ENCODE results near the gene OBP2A.

The OBP2A gene

DNA sequence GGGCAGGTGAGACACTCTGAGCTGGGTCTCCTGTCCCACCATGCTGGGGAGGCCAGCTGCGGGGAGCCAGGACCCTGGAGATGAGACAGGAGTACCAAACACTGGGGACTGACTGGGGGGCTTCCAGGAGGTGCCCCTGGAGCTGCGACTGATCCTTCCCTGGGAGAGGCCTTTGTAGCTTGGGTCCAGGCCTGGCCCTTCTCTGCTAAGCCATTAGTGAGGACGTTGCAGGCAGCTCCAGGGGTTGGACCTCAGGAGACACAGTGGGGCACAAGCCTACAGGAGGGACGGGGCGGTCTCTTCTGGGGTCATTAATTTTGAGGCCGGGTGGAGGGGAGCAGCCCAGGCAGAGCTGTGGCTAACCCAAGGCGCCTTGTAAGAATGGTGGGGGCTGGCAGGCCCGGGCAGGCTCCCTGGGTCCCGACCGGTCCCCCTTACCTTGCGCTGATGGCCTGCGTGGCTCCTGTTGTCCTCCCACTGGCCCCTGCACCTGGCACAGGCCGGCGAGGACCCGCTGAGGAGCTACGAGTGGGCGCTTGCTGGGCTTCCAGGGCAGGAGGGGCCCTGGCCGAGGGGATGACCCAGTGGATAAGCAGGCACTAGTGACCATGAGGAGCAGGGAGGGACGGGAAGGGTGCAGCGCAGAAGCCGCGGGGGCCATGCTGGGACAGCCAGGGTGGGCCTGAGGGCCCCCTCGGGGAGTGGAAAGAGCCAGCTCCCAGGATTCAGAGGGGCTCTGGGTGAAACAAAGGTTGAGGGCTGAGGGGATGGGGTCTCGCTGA lies 40.3 kb upstream of the OBP2A start:
- Histone ChIP-seq H3K79me2 (ENCODE audit: insufficient read depth, low read length) (peaks cover 23% of the 10 kb centered on the region), H3K4me2 (ENCODE audit: insufficient read depth, low read length) (no peak overlapping the region), H3K27me3 (ENCODE audit: insufficient read depth, low read length, poor library complexity) (no peaks in the 10 kb centered on the region), H3K4me3 (ENCODE audit: low read depth in 1 of 2, low read length in 2 of 2) (no peak overlapping the region), H3K9me3 (ENCODE audit: insufficient read depth, low read length, severe bottlenecking) (no peaks in the 10 kb centered on the region), H4K20me1 (ENCODE audit: insufficient read depth, low read length) (peaks cover 46% of the 10 kb centered on the region), H3K36me3 (ENCODE audit: insufficient read depth, low read length) (peaks cover 37% of the 10 kb centered on the region), H3K4me1 (ENCODE audit: insufficient read depth, low read length) (peaks cover 16% of the 10 kb centered on the region), H3K27ac (ENCODE audit: low read length) (no peak overlapping the region), H3K9ac (ENCODE audit: low read depth, low read length) (no peak overlapping the region), H2AFZ (ENCODE audit: low read depth, low read length) (no peak overlapping the region)
- no peak for ATAC-seq (ENCODE audit: insufficient read depth, low read depth)
- TF ChIP-seq, protein P1, sequence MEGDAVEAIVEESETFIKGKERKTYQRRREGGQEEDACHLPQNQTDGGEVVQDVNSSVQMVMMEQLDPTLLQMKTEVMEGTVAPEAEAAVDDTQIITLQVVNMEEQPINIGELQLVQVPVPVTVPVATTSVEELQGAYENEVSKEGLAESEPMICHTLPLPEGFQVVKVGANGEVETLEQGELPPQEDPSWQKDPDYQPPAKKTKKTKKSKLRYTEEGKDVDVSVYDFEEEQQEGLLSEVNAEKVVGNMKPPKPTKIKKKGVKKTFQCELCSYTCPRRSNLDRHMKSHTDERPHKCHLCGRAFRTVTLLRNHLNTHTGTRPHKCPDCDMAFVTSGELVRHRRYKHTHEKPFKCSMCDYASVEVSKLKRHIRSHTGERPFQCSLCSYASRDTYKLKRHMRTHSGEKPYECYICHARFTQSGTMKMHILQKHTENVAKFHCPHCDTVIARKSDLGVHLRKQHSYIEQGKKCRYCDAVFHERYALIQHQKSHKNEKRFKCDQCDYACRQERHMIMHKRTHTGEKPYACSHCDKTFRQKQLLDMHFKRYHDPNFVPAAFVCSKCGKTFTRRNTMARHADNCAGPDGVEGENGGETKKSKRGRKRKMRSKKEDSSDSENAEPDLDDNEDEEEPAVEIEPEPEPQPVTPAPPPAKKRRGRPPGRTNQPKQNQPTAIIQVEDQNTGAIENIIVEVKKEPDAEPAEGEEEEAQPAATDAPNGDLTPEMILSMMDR (IDR thresholded peaks at IDR 0.05; ENCODE audit: borderline replicate concordance, extremely low read depth, low read length, poor library complexity, severe bottlenecking): no peak
- TF ChIP-seq EZH2 (IDR thresholded peaks at IDR 0.05; ENCODE audit: borderline replicate concordance, low read depth, low read length, severe bottlenecking): no peak
- DNase-seq: no peak

DNA sequence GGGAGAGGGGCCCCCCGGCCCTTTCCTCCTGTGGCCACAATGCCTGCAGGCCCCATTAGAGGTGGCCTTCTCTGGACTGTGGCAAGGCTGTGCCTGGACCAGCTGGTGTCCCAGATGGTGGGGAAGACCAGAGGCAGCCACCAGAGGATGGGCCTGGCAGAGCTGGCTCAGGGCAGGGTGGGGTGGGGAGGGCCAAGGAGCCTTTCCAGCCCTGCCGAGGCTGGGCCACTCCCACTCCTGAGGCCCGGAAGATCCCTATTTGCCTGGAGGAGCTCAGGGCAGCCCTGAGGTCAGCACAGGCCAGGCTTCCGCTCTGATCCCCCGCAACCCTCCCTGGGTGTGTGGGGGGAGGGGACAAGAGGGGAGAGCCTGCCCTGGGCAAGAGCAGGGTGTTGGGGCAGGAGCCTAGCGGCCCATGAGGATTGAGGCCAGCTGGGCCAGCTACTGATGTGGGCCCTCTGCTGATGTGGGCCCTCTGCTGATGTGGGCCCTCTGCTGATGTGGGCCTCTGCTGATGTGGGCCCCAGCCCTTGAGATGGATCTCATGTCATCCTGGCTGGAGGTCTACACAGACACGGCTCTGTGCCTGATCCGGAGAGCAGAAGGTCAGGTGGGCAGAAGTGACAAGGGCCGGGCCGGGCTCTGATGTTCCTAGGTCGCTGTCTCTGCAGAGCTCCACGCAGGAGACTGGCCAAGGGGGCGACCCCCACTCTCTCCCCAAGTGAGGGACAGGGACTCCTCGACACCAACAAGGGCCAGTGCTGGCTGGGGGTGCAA lies 39.4 kb upstream of the OBP2A start:
- peaks cover 37% of the 10 kb centered on the region for H3K36me3 ChIP-seq (ENCODE audit: insufficient read depth, low read length)
- H3K4me1 ChIP-seq (ENCODE audit: insufficient read depth, low read length): peaks cover 14% of the 10 kb centered on the region
- no peaks in the 10 kb centered on the region for H3K9me3 ChIP-seq (ENCODE audit: insufficient read depth, low read length, severe bottlenecking)
- ATAC-seq (ENCODE audit: insufficient read depth, low read depth) (no peak), DNase-seq (no peak)
- no peak overlapping the region for H3K27ac ChIP-seq (ENCODE audit: low read length)
- H3K4me3 ChIP-seq (ENCODE audit: low read depth in 1 of 2, low read length in 2 of 2): no peak overlapping the region
- H3K4me2 ChIP-seq (ENCODE audit: insufficient read depth, low read length): no peak overlapping the region
- TF ChIP-seq, protein P1 (IDR thresholded peaks at IDR 0.05; ENCODE audit: borderline replicate concordance, extremely low read depth, low read length, poor library complexity, severe bottlenecking): no peak
- TF ChIP-seq EZH2 (IDR thresholded peaks at IDR 0.05; ENCODE audit: borderline replicate concordance, low read depth, low read length, severe bottlenecking): no peak
- H3K9ac ChIP-seq (ENCODE audit: low read depth, low read length): no peak overlapping the region
- H3K27me3 ChIP-seq (ENCODE audit: insufficient read depth, low read length, poor library complexity): no peaks in the 10 kb centered on the region
- no peak overlapping the region for H2AFZ ChIP-seq (ENCODE audit: low read depth, low read length)
- H4K20me1 ChIP-seq (ENCODE audit: insufficient read depth, low read length): peaks cover 40% of the 10 kb centered on the region
- peaks cover 13% of the 10 kb centered on the region for H3K79me2 ChIP-seq (ENCODE audit: insufficient read depth, low read length)

DNA sequence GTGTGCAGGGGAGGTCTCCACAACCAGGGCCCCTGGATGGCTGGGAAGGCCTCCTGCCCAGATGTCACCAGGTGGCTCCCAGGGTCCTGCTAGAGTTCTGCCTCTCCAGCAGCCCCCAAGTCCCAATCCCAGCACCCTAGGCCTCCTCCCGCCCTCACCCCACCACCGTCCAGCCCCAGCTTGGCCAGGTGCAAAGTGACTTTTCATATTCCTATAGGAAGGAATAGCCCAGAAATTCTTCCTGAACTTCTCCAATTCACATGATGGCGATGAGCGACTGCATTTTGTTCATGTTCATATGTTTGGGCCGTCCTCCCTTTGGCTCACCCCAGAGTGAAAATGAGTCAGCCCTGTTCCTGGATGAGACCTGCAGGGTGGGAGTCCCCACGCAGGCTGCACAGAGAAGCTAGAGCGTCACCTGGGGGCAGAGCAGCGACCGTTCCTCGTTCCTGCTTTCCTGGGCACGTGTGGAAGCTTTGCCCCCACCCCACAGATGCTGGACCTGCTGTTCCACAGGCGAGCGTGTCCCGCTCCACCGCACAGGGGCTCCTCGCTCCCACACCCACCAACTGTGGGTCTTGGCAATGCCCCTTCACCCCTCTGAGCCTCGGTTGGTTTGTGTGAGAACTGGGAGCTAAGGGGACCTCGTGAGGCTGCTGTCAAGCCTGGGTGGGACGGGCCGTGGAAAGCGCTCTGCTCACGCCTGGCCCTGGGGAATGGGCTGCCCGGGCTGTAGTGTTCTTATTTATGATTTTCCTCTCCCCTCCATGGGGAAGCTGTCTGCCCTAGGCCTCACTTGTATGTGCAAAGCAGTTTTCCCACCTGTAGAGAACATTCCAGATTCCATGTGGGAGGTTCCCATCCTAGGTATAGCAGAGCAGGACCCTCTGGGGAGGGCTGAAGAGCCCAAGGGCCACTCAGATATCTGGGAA lies 38.6 kb upstream of the OBP2A start:
- Histone ChIP-seq H4K20me1 (ENCODE audit: insufficient read depth, low read length) (peaks cover 31% of the 10 kb centered on the region), H3K4me3 (ENCODE audit: low read depth in 1 of 2, low read length in 2 of 2) (no peak overlapping the region), H3K4me1 (ENCODE audit: insufficient read depth, low read length) (peaks cover 5% of the 10 kb centered on the region), H3K27me3 (ENCODE audit: insufficient read depth, low read length, poor library complexity) (no peaks in the 10 kb centered on the region), H3K27ac (ENCODE audit: low read length) (no peak overlapping the region), H3K79me2 (ENCODE audit: insufficient read depth, low read length) (peaks cover 5% of the 10 kb centered on the region), H3K9me3 (ENCODE audit: insufficient read depth, low read length, severe bottlenecking) (no peaks in the 10 kb centered on the region), H3K36me3 (ENCODE audit: insufficient read depth, low read length) (peaks cover 29% of the 10 kb centered on the region), H2AFZ (ENCODE audit: low read depth, low read length) (no peak overlapping the region), H3K4me2 (ENCODE audit: insufficient read depth, low read length) (no peak overlapping the region), H3K9ac (ENCODE audit: low read depth, low read length) (no peak overlapping the region)
- ATAC-seq (ENCODE audit: insufficient read depth, low read depth): no peak
- DNase-seq: no peak
- TF ChIP-seq, protein P1 (IDR thresholded peaks at IDR 0.05; ENCODE audit: borderline replicate concordance, extremely low read depth, low read length, poor library complexity, severe bottlenecking): no peak
- TF ChIP-seq EZH2 (IDR thresholded peaks at IDR 0.05; ENCODE audit: borderline replicate concordance, low read depth, low read length, severe bottlenecking): no peak

Data from DND-41 (cell line).